ENCODE data around the gene RARB.

Gene RARB

GRCh38 chr3:25478964-25479726 is 51.1 kb downstream of the RARB start:
- TF ChIP-seq, protein P1, sequence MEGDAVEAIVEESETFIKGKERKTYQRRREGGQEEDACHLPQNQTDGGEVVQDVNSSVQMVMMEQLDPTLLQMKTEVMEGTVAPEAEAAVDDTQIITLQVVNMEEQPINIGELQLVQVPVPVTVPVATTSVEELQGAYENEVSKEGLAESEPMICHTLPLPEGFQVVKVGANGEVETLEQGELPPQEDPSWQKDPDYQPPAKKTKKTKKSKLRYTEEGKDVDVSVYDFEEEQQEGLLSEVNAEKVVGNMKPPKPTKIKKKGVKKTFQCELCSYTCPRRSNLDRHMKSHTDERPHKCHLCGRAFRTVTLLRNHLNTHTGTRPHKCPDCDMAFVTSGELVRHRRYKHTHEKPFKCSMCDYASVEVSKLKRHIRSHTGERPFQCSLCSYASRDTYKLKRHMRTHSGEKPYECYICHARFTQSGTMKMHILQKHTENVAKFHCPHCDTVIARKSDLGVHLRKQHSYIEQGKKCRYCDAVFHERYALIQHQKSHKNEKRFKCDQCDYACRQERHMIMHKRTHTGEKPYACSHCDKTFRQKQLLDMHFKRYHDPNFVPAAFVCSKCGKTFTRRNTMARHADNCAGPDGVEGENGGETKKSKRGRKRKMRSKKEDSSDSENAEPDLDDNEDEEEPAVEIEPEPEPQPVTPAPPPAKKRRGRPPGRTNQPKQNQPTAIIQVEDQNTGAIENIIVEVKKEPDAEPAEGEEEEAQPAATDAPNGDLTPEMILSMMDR (IDR thresholded peaks at IDR 0.05; ENCODE audit: low read length, missing control alignments) = no peak
- DNase-seq (ENCODE audit: low read depth) = no peak

DNA sequence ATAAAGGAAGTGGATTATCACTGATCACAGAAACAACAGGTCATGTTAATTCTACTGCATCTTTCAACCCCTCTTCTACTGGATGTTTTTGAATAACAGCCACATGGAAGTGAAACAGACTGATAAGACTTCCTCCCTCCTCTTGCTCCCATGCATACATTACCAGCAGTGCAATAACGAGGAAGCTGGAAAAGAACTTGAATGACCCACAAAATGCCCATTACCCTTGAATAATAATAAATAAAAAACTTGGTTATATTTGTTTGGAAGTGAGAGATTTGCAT is 51.6 kb downstream of the RARB start:
- DNase-seq (ENCODE audit: low read depth) = no peak
- H3K4me3 ChIP-seq (replicated peaks; ENCODE audit: low read depth, low read length) = no peak overlapping the region
- TF ChIP-seq, protein P1 (IDR thresholded peaks at IDR 0.05; ENCODE audit: low read length, missing control alignments) = no peak

More at GRCh38 chr3:25478964-25479726, 51.1 kb downstream of the RARB start:
- H3K4me3 ChIP-seq (replicated peaks; ENCODE audit: low read depth, low read length) = no peak overlapping the region

- no peak overlapping the region for H3K4me3 ChIP-seq (replicated peaks; ENCODE audit: low read depth, low read length)
- TF ChIP-seq, protein P1 (IDR thresholded peaks at IDR 0.05; ENCODE audit: low read length, missing control alignments) = no peak
- no peak for DNase-seq (ENCODE audit: low read depth)
Observed at GRCh38 chr3:25480811-25481210, 52.7 kb downstream of the RARB start.

DNA sequence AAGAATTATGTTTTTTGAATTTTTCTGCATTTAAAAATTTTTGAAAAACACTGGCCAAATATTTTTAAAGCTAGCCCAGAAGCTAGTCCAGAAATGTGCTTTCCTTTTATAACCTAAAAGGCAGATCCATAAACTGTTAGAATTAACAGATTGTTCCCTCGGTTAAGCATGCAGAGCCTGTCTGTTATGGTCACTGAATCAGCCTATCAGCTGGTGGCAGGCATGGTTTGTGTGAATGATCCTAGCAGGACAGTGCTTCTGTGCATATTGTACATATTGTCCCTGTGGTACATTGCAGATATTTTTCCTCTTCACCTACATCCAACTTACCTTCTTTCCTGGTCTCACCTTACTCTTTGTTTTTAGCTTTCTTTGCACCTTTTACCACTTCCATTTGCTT is 53.3 kb downstream of the RARB start:
- H3K4me3 ChIP-seq (replicated peaks; ENCODE audit: low read depth, low read length) = no peak overlapping the region
- no peak for DNase-seq (ENCODE audit: low read depth)
- TF ChIP-seq, protein P1 (IDR thresholded peaks at IDR 0.05; ENCODE audit: low read length, missing control alignments) = no peak

DNA sequence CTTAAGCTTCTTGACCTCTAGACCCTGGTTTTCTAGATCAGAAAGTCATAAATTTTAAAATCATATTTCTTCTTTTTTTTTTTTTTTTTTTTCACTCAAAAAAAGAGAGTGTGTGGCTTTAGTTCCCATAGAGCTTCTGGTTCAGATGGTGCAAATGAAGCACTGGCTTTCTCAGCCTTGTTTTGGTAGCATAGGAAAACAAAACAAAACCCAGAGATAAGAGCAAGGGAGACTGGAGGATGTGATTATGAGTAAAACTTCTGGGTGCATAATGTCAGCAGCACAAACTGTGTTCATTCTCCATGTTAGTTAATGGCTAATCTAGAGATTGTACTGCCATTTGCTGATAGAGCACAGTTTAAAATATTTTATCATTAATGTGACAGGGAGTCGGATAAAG is 55.4 kb downstream of the RARB start:
- TF ChIP-seq, protein P1 (IDR thresholded peaks at IDR 0.05; ENCODE audit: low read length, missing control alignments) = no peak
- peak; percentile 66 for DNase-seq (ENCODE audit: low read depth)

DNA sequence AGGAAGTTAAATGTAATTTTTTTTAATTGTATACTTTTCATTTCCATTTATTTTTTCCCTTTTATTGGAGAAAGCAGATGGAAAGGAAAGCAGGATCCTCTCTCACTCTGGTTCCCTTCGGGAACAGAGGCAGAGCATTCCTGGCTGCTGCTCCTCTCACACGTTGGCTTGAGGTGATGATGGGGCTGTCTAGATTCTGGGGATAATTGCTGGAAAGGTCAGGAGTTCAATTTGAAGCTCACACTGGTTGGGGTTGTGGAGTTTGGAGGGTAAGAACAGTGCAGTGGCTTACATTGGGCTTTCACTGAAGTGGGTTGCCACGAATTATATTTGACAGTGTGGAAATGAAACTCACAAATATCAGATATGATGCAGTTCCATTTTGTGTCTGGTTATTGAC is 57.6 kb downstream of the RARB start:
- TF ChIP-seq, protein P1 (IDR thresholded peaks at IDR 0.05; ENCODE audit: low read length, missing control alignments) = no peak
- DNase-seq (ENCODE audit: low read depth) = no peak
- H3K4me3 ChIP-seq (replicated peaks; ENCODE audit: low read depth, low read length) = no peak overlapping the region

More for the DNA sequence above, 55.4 kb downstream of the RARB start:
- no peak overlapping the region for H3K4me3 ChIP-seq (replicated peaks; ENCODE audit: low read depth, low read length)

DNA sequence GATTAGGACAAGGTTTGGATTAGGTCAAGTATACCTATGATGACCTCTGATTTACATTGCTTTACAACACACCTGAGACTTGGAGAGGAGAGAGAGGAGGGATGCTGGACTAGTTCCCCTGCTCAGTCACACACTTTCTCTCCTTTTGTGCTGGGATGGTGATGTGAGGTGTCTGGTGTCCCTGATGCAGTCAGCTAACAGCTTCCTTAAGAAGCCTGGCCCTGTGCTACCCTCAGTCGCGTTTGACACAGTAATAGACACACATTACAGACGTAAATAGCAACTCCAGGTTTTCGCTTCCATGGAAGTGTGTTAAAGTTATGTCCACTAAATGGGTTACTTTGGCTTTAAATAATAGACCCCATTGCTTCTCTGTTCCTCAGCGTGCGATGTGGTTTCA is 58.9 kb downstream of the RARB start:
- no peak overlapping the region for H3K4me3 ChIP-seq (replicated peaks; ENCODE audit: low read depth, low read length)
- no peak for DNase-seq (ENCODE audit: low read depth)
- TF ChIP-seq, protein P1 (IDR thresholded peaks at IDR 0.05; ENCODE audit: low read length, missing control alignments) = no peak
